ENCODE data around the gene PPT1.

DNA sequence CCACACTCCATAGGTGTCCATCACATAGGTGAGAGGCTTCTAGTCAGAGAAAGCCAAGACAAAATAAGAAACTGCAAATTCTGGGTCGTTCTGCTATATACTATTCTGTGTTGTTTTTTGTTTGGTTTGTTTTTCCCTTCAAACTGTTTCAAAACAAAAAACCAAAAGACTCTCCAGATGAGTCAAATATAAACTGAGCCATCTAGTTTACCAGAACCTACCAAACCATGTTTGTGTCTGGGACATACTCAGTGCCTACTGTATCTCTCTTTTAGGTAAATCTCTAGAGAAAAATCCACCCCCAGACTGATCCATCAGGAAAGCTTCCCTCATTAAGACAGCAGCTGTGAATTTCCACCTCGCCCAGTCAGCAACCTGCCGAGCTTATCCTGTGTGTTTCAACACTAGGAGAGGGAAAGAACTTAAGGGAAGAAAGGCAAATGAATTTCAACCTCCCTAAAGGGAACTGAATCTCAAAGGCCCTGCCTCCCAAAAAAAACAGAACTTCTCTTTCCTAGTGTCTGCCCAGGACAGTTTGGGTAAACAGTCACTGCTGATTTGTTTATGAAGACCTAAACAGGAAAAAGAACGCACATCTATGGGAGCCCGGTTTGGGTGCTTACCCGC, 17.2 kb downstream of the PPT1 start:
- TF ChIP-seq, protein P1, sequence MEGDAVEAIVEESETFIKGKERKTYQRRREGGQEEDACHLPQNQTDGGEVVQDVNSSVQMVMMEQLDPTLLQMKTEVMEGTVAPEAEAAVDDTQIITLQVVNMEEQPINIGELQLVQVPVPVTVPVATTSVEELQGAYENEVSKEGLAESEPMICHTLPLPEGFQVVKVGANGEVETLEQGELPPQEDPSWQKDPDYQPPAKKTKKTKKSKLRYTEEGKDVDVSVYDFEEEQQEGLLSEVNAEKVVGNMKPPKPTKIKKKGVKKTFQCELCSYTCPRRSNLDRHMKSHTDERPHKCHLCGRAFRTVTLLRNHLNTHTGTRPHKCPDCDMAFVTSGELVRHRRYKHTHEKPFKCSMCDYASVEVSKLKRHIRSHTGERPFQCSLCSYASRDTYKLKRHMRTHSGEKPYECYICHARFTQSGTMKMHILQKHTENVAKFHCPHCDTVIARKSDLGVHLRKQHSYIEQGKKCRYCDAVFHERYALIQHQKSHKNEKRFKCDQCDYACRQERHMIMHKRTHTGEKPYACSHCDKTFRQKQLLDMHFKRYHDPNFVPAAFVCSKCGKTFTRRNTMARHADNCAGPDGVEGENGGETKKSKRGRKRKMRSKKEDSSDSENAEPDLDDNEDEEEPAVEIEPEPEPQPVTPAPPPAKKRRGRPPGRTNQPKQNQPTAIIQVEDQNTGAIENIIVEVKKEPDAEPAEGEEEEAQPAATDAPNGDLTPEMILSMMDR (IDR thresholded peaks at IDR 0.05; ENCODE audit: poor library complexity, severe bottlenecking) = no peak
- TF ChIP-seq POLR2AphosphoS5 (IDR thresholded peaks at IDR 0.05) (no peak), EP300 (conservative IDR thresholded peaks at IDR 0.05; ENCODE audit: poor library complexity, severe bottlenecking) (no peak), EZH2 (IDR thresholded peaks at IDR 0.05; ENCODE audit: borderline replicate concordance, insufficient read depth, low read length, poor library complexity, severe bottlenecking) (no peak), TAF1 (IDR thresholded peaks at IDR 0.05; ENCODE audit: low read depth) (no peak)
- TF ChIP-seq, protein P2, sequence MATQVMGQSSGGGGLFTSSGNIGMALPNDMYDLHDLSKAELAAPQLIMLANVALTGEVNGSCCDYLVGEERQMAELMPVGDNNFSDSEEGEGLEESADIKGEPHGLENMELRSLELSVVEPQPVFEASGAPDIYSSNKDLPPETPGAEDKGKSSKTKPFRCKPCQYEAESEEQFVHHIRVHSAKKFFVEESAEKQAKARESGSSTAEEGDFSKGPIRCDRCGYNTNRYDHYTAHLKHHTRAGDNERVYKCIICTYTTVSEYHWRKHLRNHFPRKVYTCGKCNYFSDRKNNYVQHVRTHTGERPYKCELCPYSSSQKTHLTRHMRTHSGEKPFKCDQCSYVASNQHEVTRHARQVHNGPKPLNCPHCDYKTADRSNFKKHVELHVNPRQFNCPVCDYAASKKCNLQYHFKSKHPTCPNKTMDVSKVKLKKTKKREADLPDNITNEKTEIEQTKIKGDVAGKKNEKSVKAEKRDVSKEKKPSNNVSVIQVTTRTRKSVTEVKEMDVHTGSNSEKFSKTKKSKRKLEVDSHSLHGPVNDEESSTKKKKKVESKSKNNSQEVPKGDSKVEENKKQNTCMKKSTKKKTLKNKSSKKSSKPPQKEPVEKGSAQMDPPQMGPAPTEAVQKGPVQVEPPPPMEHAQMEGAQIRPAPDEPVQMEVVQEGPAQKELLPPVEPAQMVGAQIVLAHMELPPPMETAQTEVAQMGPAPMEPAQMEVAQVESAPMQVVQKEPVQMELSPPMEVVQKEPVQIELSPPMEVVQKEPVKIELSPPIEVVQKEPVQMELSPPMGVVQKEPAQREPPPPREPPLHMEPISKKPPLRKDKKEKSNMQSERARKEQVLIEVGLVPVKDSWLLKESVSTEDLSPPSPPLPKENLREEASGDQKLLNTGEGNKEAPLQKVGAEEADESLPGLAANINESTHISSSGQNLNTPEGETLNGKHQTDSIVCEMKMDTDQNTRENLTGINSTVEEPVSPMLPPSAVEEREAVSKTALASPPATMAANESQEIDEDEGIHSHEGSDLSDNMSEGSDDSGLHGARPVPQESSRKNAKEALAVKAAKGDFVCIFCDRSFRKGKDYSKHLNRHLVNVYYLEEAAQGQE (IDR thresholded peaks at IDR 0.05; ENCODE audit: borderline replicate concordance) = no peak
